Vagina (tissue), 2 donors: ENCODE measurements around the gene GOLT1A. TPM values are rescaled to one million over a fixed set of nuclear protein-coding genes. Genes with fewer than 3 reads are reported as not detected.

Experiments
- DNase-seq, 2 donors: peaks; one replicate each; pipeline ENCODE4 v3.0.0-alpha.2; 2017; ENCODE audit errors: extremely low spot score in 2 of 2
- H3K27ac ChIP-seq: fragments of 200-600 bp; sonication (generic); one replicate; pipeline ENCODE4 v1.5.1; 2019
- H3K27me3 ChIP-seq: fragments of 200-600 bp; sonication (generic); one replicate; pipeline ENCODE4 v1.5.1; 2019
- H3K36me3 ChIP-seq, 2 donors: fragments of 200-600 bp; sonication (generic); one replicate each; pipeline ENCODE4 v1.5.1; 2017 to 2019
- H3K4me1 ChIP-seq: fragments of 200-600 bp; sonication (generic); one replicate; pipeline ENCODE4 v1.5.1; 2019
- H3K4me3 ChIP-seq, 2 donors: fragments of 200-600 bp; sonication (generic); 1 replicate in 1 of 2; 2 replicates in 1 of 2; pipeline ENCODE4 v1.5.1; 2016 to 2019
- H3K9me3 ChIP-seq: fragments of 200-600 bp; sonication (generic); one replicate; pipeline ENCODE4 v1.5.1; 2019
- CTCF ChIP-seq, 3 experiments: fragments of 450-650 bp in 2 of 3; fragments of 200-600 bp in 1 of 3; sonication (generic) in 1 of 3; IDR thresholded peaks; one replicate each; pipeline ENCODE4 v1.5.1; 2017 to 2019; ENCODE audit warnings: antibody characterized with exemption in 3 of 3, mild to moderate bottlenecking in 2 of 3, moderate library complexity in 2 of 3
- POLR2A ChIP-seq, 2 donors: fragments of 450-650 bp; IDR thresholded peaks; one replicate each; pipeline ENCODE4 v1.6.1; 2017; ENCODE audit warnings: antibody characterized with exemption in 2 of 2, mild to moderate bottlenecking in 2 of 2, moderate library complexity in 2 of 2
- POLR2AphosphoS5 ChIP-seq, 2 donors: sonication (generic); formaldehyde crosslinking; IDR thresholded peaks; one replicate each; pipeline ENCODE4 v1.9.0; 2017; ENCODE audit warnings: antibody characterized with exemption in 2 of 2, mild to moderate bottlenecking in 2 of 2, low read depth in 1 of 2; ENCODE audit not compliant: insufficient read depth in 1 of 2
- intact Hi-C: fragments of 100-400 bp; cut with DNase I; formaldehyde crosslinking; loops from one replicate; pipeline ENCODE4 v1.15.1; 2023
- total RNA-seq: library from RNA; depleted of rRNA; stranded (reverse); fragments of >200 nt; gene quantifications from one replicate; pipeline ENCODE4 v1.2.3, GENCODE V29; 2016

The GOLT1A gene
- total RNA-seq, 1 donor from 2014 or later = not detected

- no peak overlapping the region for H3K27ac ChIP-seq
- intact Hi-C loops = no loop called here
- H3K36me3 ChIP-seq = no peaks in the 10 kb centered on the region
- H3K9me3 ChIP-seq = no peaks in the 10 kb centered on the region
- TF ChIP-seq CTCF (IDR thresholded peaks at IDR 0.05) = no peak
- no peak for TF ChIP-seq POLR2A (IDR thresholded peaks at IDR 0.05)
- no peak for TF ChIP-seq POLR2AphosphoS5 (IDR thresholded peaks at IDR 0.05; ENCODE audit: insufficient read depth in 1 of 2, low read depth in 1 of 2)
- H3K4me1 ChIP-seq = peaks cover 19% of the 10 kb centered on the region
- H3K27me3 ChIP-seq = no peaks in the 10 kb centered on the region
- no peak overlapping the region for H3K4me3 ChIP-seq
- DNase-seq = no peak
These were observed 24.7 kb downstream of the GOLT1A start for GRCh38 chr1:204188959-204189639.

GRCh38 chr1:204186597-204186996 is 27.2 kb downstream of the GOLT1A start:
- no peaks in the 10 kb centered on the region for H3K36me3 ChIP-seq
- intact Hi-C loops = no loop called here
- no peaks in the 10 kb centered on the region for H3K27me3 ChIP-seq
- H3K27ac ChIP-seq = no peak overlapping the region
- DNase-seq = no peak
- no peak overlapping the region for H3K4me3 ChIP-seq
- H3K9me3 ChIP-seq = no peaks in the 10 kb centered on the region
- H3K4me1 ChIP-seq = peaks cover 19% of the 10 kb centered on the region
- TF ChIP-seq POLR2AphosphoS5 (IDR thresholded peaks at IDR 0.05; ENCODE audit: insufficient read depth in 1 of 2, low read depth in 1 of 2) (no peak), POLR2A (IDR thresholded peaks at IDR 0.05) (no peak), CTCF (IDR thresholded peaks at IDR 0.05) (no peak)

- H3K9me3 ChIP-seq = no peaks in the 10 kb centered on the region
- no peaks in the 10 kb centered on the region for H3K4me1 ChIP-seq
- H3K4me3 ChIP-seq = no peak overlapping the region
- no peak for DNase-seq
- TF ChIP-seq CTCF (IDR thresholded peaks at IDR 0.05) = no peak
- no peak for TF ChIP-seq POLR2A (IDR thresholded peaks at IDR 0.05)
- TF ChIP-seq POLR2AphosphoS5 (IDR thresholded peaks at IDR 0.05; ENCODE audit: insufficient read depth in 1 of 2, low read depth in 1 of 2) = no peak
- H3K36me3 ChIP-seq = no peaks in the 10 kb centered on the region
- intact Hi-C loops = no loop called here
- no peaks in the 10 kb centered on the region for H3K27me3 ChIP-seq
- no peak overlapping the region for H3K27ac ChIP-seq
These were observed 32.7 kb downstream of the GOLT1A start for GRCh38 chr1:204181116-204181515.

GRCh38 chr1:204180133-204180532 is 33.7 kb downstream of the GOLT1A start:
- no peak overlapping the region for H3K4me3 ChIP-seq
- H3K27me3 ChIP-seq = no peaks in the 10 kb centered on the region
- H3K9me3 ChIP-seq = no peaks in the 10 kb centered on the region
- DNase-seq = no peak
- TF ChIP-seq POLR2A (IDR thresholded peaks at IDR 0.05) (no peak), CTCF (IDR thresholded peaks at IDR 0.05) (no peak), POLR2AphosphoS5 (IDR thresholded peaks at IDR 0.05; ENCODE audit: insufficient read depth in 1 of 2, low read depth in 1 of 2) (no peak)
- intact Hi-C loops = no loop called here
- H3K27ac ChIP-seq = no peak overlapping the region
- H3K4me1 ChIP-seq = no peaks in the 10 kb centered on the region
- H3K36me3 ChIP-seq = no peaks in the 10 kb centered on the region

GRCh38 chr1:204178487-204179281 is 35.1 kb downstream of the GOLT1A start:
- H3K9me3 ChIP-seq = no peaks in the 10 kb centered on the region
- H3K27me3 ChIP-seq = no peaks in the 10 kb centered on the region
- TF ChIP-seq POLR2AphosphoS5 (IDR thresholded peaks at IDR 0.05; ENCODE audit: insufficient read depth in 1 of 2, low read depth in 1 of 2) = no peak
- TF ChIP-seq POLR2A (IDR thresholded peaks at IDR 0.05) = no peak
- DNase-seq = no peak
- H3K36me3 ChIP-seq = no peaks in the 10 kb centered on the region
- no peak overlapping the region for H3K27ac ChIP-seq
- intact Hi-C loops = no loop called here
- H3K4me3 ChIP-seq = no peak overlapping the region
- no peaks in the 10 kb centered on the region for H3K4me1 ChIP-seq
